GM19099 (cell line): ENCODE results near the gene PTPRM.

ENCODE experiments used
- POLR2A ChIP-seq: IDR thresholded peaks from 3 replicates; pipeline ENCODE4 v1.6.1; 2011; ENCODE audit warnings: low read depth; ENCODE audit not compliant: insufficient read length; ENCODE audit errors: extremely low read depth

Gene PTPRM

GRCh38 chr18:7787339-7787738 is 220.2 kb downstream of the PTPRM start:
- TF ChIP-seq POLR2A: no peak

DNA sequence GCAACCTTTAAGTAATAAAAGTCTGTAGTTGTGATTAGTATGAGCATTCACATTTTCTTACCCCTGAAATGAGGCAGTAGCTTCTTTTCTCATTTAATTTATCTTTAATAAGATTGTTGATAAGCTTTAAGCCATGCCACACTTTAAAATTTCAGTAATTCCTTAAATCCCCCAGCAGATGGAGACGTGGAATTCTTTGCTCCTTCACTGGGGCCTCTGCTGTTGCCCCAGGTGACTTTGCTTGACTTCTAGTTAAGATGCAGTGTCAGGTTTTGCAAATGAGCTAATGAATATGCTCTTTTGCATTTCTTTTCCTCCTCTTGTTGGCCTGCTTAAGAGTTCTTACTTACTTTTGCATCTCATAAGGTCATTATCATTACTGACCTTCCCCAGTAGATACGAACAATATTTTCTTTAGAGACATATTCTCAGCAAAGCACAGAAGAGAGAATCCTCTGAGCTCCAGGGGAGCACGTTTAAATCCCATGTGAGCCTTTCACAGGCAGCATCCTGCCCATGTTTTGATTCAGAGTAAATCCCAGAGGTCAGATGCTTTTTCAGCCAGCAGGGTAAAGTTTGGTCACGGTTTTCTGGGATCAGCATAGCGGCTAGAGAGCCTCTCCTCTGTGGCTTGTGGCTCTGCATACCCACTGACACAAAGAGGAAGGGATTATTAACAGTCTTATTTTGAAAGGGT is 222.9 kb downstream of the PTPRM start:
- TF ChIP-seq POLR2A: no peak

GRCh38 chr18:7793100-7793499 is 226.0 kb downstream of the PTPRM start:
- no peak for TF ChIP-seq POLR2A

DNA sequence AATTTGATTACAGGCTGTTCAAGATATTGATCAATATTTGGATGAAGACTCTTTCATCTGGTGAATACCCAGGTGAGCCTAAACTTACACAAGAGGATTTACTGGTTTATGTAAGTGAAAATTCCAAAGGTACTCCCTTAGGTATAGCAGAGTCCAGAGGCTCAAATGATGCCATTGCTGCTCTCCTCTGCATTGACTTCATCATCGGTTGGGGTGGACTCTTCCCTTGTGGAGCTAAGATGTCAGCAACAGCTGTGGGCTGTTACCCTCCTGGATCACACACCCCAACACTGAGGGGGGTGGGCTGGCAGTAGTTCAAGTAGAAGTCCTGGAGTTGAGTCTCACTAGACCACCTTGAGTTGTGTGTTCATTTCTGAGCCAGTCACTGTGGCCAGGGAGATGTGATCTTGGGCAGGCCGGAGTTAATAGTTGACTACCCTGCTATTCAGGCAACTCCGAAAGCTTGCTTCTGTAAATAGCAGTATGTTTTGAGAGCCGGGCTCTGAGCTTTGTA is 236.9 kb downstream of the PTPRM start:
- TF ChIP-seq POLR2A: no peak

- TF ChIP-seq POLR2A: no peak
Observed at GRCh38 chr18:7805096-7805495, 238.0 kb downstream of the PTPRM start.

DNA sequence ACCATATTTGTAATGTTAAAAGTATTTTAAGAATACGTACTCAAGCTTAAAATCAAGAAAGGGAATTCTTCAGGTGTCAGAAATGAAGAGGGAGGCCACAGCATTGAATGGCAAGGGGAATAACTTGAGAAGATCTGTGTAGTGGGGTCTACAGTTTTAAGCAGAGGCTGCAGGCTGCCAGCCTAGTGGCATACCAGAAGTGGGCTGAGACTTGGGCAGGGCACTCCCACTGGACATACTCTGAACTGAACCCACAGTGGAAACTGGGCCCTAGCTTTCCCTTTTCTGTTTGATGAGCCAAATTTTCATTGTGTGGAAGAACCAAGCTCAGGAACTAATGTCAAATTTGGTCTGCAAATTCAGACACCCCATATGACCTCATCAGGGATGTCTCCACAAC is 238.8 kb downstream of the PTPRM start:
- no peak for TF ChIP-seq POLR2A

DNA sequence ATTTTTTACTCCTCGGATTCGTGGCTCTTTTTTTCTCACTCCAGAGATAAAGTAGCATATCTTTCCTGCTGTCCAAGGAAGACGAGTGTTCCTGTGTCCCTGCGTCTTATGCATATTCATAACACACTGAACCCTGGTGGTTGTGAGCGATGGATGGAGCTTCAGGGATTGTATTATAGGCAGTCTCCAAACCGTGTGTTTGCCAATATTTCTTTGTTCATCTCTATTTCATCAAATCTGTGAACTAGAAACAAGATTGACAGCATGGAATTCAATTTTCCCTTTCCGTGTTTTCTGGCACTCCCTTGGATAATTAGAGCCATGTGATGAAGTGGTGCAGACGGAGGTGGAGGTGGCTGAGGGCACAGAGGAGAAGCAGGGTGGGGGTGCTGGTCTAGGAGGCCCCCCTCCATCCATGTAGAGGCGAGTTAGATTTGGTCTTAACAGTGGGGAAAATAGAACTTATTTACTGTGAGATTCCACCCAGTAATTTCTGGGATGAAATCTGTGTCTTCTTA is 240.9 kb downstream of the PTPRM start:
- TF ChIP-seq POLR2A: no peak

GRCh38 chr18:7808992-7809391 is 241.9 kb downstream of the PTPRM start:
- TF ChIP-seq POLR2A: no peak

DNA sequence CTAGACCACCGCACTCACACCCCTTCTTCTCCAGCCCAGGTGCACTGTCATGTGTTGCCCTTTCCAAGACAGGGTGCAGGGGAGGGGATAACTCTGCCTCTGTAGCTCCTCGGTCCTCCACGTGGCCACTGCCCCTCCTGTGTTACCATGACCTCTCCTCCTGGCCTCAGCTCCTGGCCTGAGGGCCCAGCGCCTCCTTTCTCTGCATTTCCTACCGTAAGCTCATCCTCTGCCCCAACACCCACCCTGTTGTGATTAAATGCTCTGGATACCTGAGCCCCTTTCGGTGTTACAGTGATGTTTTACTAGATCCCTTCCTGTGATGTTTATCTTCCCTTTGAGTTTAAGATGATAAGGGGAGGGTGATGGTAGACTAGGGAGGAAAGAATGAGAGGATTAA is 242.3 kb downstream of the PTPRM start:
- TF ChIP-seq POLR2A: no peak

GRCh38 chr18:7809978-7810377 is 242.9 kb downstream of the PTPRM start:
- no peak for TF ChIP-seq POLR2A

- TF ChIP-seq POLR2A: no peak
Observed at GRCh38 chr18:7812431-7813063, 245.4 kb downstream of the PTPRM start.

- TF ChIP-seq POLR2A: no peak
Observed at GRCh38 chr18:7813131-7813530, 246.0 kb downstream of the PTPRM start.

DNA sequence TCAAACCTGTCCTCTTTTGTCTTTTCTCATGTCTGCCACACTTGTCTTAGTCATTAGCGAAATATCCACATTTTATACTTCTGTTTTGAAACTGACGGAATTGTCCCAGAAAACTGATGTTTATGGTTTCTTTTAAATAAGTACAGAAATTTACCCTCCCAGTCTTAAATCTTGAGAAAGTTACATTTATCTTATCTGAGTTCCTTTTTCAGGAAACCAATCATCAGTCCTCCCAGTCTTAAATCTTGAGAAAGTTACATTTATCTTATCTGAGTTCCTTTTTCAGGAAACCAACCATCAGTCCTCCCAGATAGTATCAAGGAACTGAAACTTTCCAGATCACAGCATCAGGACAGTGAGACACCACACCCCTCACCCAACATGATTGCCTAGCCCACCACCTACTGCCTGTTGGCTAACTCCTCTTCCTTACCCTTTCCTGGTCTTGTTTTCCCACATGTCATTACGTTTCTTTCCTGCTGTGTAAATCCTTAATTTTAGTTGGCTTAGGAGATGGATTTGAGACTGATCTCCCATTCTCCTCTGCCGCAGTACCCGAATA is 247.7 kb downstream of the PTPRM start:
- TF ChIP-seq POLR2A: no peak

DNA sequence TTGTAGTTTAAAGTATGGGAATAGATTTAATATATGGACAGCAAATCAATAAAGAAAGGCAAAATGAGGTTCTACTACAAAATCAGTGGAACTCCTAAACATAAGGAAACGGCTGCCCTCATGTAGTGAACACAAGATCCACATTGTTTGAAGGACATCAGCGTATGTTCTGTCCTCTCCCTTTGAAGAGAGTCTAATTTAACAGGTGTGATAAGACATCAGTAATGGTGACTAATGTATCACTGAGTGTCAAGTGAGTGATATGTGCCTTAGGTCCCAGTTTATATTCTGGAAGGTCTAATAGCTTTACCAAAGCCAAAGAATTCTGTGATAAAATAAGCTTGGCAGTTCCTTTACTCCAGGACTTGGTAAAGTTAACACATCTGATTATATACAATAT is 248.7 kb downstream of the PTPRM start:
- TF ChIP-seq POLR2A: no peak

DNA sequence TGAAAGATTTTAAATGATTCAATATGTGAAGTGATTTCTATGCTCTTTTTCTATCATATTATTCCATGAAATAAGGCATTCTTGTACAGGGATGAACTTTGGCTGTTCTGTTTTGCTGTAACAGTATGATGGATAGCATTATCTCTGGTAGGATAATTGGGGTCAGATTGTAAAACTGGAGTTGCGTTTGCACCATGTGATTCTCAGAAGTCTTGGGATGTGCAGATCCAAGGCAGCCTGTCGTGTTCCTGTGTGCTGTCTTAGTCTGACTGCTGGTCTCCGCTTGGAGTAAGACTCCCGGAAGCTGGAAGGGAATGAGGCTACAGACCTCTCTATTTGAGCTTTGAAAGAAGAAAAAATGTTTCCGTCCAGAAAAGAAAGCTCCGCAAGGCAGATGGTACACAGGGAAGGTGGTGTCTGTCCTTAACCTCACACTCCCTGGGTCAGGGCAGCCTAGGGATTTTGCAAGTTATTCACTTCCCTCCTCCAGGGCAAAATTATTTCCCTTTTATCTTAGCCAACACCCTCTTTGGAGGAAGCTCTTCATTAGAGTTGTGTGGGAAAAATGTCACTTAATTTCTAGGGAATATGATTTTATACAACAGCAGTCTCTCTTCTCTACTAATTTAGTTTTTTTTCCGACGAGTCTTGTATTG is 250.6 kb downstream of the PTPRM start:
- no peak for TF ChIP-seq POLR2A
